ENCODE measurements around the gene CARM1.
"Not testable (repeated sequence)": the region's sequence is repeated elsewhere in the genome, so short reads cannot be mapped to it uniquely, and the experiment has no call there.

Gene CARM1

GRCh38 chr19:10928563-10929401, 57.4 kb downstream of the CARM1 start, which contains the start of the genes TIMM29 and YIPF2:
TSS of gene TIMM29 (plus strand) at chr19:10928811. CDS start at chr19:10928823, 12 bp downstream.
TSS of gene YIPF2 (minus strand) at chr19:10928639. CDS start at chr19:10928410, 229 bp downstream.
- peak; percentile 90 for DNase-seq (ENCODE audit: low read depth in 2 of 2)

DNA sequence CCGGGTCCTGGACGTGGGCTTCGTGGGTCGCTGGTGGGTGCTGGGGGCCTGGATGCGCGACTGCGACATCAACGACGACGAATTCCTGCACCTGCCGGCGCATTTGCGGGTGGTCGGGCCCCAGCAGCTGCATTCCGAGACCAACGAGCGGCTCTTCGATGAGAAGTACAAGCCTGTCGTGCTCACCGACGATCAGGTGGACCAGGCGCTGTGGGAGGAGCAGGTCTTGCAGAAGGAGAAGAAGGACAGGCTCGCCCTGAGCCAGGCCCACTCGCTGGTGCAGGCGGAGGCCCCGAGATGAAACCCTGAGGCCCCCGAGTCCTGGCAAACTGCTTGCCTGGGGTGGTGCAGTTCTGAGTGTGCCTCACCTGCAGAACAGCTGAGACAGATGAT, 58.0 kb downstream of the CARM1 start:
- no peak for DNase-seq (ENCODE audit: low read depth in 2 of 2)

DNA sequence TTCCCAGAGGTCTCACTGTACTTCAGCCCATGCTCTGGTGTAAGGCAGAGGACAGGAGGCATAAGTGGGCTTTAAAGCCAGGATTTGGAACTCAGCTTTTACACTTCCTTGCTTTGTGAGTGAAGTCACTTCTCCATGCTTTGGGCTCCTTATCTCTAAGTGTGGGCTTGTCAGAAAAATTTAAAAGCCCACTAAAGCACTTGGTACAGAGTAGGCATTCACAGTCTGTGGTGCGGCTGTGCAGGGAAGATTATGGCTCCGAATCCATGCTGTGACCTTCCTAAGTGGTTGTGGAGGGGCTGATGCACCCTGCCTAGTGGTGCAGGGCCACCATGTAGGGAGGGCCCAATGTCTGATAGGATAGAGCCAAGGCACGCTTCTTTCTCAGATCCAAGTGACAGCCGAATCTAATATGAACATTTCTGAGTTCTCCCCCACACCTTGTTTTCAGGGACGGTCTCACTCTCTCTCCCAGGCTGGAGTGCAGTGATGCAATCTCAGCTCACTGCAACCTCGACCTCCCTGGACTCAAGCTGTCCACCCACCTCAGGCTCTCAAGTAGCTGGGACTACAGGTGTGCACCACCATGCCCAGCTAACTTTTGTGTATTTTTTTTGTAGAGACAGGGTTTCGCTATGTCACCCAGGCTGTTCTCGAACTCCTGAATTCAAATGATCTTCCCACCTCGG, 64.2 kb downstream of the CARM1 start:
- no peak for DNase-seq (ENCODE audit: low read depth in 2 of 2)

DNA sequence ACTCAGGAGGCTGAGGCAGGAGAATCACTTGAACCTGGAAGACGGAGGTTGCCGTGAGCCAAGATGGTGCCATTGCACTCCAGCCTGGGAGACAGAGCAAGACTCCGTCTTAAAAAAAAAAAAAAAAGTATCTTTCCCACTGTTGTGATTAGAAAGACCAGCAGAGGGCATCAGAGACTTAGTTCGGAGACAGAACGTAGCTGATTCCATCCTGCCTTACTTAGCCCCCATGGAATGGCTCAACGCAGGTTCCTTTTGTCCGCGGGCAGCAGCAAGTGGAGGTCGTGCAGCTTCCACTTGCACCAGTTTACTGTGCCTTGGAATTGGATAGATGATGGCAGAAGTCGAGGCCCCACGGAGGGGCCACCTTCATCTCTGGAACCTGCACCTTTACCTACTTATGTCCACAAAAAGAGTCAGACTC, 65.3 kb downstream of the CARM1 start:
- DNase-seq (ENCODE audit: low read depth in 2 of 2), result peak in 1 of 2 donors; percentile 24

DNA sequence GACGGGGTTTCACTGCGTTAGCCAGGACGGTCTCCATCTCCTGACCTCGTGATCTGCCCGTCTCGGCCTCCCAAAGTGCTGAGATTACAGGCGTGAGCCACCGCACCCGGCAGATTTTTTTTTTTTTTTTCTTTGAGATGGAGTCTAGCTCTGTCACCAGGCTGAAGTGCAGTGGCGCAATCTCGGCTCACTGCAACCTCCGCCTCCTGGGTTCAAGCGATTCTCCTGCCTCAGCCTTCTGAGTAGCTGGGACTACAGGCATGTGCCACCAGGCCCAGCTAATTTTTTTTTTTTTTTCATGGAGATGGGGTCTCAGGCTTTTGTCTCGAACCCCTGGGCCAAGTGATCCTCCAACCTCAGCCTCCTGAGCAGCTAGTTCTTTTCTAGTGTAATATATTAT, 70.3 kb downstream of the CARM1 start:
- not testable (repeated sequence) for DNase-seq (ENCODE audit: low read depth in 2 of 2)

DNA sequence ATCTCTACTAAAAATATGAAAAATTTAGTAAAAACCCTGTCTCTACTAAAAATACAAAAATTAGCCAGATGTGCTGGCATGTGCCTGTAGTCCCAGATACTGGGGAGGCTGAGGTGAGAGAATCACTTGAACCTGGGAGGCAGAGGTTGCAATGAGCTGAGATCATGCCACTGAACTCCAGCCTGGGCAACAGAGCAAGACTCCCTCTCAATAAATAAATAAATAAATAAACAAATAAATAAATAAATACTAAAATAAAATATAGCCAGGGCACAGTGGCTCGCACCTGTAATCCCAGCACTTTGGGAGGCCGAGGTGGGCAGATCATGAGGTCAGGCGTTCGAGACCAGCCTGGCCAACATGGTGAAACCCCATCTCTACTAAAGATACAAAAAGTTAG, 72.1 kb downstream of the CARM1 start:
- not testable (repeated sequence) for DNase-seq (ENCODE audit: low read depth in 2 of 2)

DNA sequence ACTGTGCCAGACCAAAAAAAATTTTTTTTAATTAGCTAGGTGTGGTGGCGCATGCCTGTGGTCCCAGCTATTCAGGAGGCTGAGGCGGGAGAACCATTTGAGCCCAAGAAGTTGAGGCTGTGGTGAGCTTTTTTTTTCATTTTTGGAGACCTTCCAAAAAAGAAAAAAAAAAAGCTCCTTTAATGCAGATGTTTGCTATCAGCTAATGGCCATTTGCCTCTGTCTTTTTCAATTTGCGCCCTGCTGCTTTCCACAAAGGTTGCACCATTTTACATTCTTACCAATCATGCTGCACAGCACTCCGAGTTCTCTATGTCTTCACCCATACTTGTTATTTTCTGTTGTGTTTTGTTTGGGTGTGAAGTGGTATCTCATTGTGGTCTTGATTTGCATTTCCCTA, 73.9 kb downstream of the CARM1 start:
- DNase-seq (ENCODE audit: low read depth in 2 of 2), result no peak

DNA sequence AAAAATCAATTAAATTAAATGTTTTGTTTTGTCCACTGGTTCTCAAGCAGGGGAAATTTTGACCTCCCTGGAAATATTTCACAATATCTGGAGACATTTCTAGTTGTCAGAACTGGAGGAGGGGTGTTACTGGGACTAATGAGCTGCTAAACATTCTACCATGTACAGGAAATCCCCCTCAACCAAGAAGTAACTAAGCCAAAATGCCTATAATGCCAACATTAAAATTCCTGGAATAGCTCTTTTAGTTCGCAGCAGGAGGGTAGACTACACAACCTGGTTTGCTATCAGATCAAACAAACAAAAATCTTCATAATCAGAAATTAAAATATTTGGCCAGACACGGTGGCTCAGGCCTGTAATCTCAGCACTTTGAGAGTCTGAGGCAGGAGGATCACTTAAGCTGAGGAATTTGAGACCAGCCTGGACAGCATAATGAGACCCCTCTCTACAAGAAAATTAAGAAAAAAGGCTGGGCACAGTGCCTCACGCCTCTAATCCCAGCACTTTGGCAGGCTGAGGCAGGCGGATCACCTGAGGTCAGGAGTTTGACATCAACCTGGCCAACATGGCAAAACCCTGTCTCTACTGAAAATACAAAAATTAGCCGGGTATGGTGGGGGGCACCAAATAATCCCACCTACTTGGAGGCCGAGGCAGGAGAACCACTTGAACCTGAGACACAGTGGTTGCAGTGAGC, 75.8 kb downstream of the CARM1 start:
- no peak for DNase-seq (ENCODE audit: low read depth in 2 of 2)

DNA sequence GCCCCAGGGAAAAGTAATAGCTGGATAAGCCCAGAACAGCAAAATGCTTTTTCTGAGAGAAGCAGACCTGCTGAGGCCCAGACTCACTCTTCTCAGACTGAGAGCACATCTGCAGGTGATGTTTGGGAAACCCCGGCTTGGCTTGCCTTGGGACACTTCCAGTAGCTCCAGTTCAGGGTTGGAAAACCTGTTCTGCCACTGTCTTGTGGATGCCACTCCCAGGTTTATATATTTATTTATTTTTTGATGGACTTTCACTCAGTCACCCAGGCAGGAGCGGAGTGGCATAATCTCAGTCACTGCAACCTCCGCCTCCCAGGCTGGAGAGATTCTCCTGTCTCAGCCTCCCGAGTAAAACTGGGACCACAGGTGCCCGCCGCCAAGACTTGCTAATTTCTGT, 81.5 kb downstream of the CARM1 start:
- no peak for DNase-seq (ENCODE audit: low read depth in 2 of 2)

GRCh38 chr19:10959277-10959968, 88.1 kb downstream of the CARM1 start:
- DNase-seq (ENCODE audit: low read depth in 2 of 2), result not testable (repeated sequence)

GRCh38 chr19:10960314-10961072, 89.1 kb downstream of the CARM1 start, which contains the start of gene SMARCA4:
TSS of gene SMARCA4 (plus strand) at chr19:10961030. CDS start at chr19:10984152, 23,122 bp downstream.
- DNase-seq (ENCODE audit: low read depth in 2 of 2), result peak; percentile 98 to 99

- DNase-seq (ENCODE audit: low read depth in 2 of 2), result no peak
Observed at GRCh38 chr19:10961073-10961860, 89.9 kb downstream of the CARM1 start.

DNA sequence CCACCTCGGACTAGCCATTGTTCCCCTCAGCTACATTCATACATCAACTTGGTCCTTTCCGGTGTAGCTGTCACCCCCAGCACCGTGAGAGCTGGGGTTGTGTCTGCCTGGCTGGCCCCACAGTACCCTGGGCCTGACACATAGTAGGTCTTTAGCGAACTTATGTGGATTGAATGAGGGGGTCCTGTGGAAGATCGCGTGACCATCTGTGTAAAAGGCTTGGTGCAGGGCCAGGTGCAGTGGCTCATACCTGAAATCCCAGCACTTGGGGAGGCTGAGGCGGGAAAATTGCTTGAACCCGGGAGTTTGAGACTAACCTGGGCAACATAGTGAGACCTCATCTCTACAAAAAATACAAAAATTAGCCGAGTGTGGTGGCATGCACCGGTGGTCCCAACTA, 91.5 kb downstream of the CARM1 start:
- no peak for DNase-seq (ENCODE audit: low read depth in 2 of 2)

GRCh38 chr19:10963865-10964264, 92.5 kb downstream of the CARM1 start:
- DNase-seq (ENCODE audit: low read depth in 2 of 2), result no peak

- no peak for DNase-seq (ENCODE audit: low read depth in 2 of 2)
Observed at GRCh38 chr19:10964903-10965302, 93.5 kb downstream of the CARM1 start.

- DNase-seq (ENCODE audit: low read depth in 2 of 2), result no peak
Observed at GRCh38 chr19:10965398-10965797, 94.0 kb downstream of the CARM1 start.

- no peak for DNase-seq (ENCODE audit: low read depth in 2 of 2)
Observed at GRCh38 chr19:10966809-10967208, 95.5 kb downstream of the CARM1 start.

DNA sequence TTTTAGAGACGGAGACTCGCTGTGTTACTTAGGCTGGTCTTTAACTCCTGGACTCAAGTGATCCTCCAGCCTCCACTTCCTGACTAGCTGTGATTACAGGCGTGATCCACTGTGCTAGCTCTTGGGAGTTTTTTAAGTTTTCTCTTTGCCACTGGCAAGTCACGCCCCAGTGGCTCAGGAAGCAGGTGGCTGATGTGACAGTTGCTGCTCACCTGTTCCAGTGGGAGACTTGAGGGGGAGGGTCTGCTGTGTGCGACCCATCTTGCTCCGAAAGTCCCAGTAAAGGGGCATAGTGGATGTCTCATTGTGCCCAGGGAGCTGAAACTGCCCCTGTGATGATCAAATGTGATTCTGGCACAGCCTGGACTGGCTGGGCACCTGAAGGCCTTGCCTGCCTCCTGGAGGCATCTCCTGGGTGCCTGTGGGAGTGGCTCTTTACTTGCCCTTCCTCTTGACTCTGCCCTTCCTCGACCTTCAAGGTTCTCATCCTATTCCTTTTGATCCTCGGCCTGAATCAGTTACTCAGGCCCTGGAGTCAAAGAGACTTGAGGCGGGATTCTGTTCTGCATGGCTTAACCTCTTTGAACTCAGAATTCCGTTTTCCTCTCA, 97.3 kb downstream of the CARM1 start:
- no peak for DNase-seq (ENCODE audit: low read depth in 2 of 2)

DNA sequence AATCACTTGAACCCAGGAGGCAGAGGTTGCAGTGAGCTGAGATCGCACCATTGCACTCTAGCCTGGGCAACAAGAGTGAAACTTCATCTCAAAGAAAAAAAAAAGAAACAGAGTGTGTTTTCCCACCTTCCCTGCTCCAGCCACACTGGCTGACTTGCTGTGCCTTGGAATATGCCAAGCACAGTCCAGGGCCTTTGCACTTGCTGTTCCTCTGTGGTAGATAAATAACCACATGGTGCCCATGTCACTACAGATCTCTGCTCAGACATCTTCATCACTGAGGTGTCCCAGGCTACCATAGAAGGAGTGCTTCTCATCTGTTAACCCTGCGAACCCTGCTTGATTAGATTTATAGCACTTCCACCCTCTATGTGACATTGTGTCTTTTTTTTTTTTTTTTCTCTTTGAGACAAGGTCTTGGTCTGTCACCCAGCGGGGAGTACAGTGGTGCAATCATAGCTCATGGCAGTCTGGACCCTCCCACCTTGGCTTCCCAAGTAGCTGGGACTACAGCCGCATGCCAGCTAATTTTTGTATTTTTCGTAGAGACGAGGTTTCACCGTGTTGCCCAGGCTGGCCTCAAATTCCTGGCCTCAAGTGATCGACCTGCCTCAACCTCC, 99.9 kb downstream of the CARM1 start:
- DNase-seq (ENCODE audit: low read depth in 2 of 2), result no peak
